Liver (tissue), 9 donors: ENCODE results near the gene IQGAP2. TPM values are rescaled to one million over a fixed set of nuclear protein-coding genes. Genes with fewer than 3 reads are reported as not detected.

Source experiments
- DNase-seq: peaks from one replicate; pipeline ENCODE4 v3.0.0-alpha.2; 2017; ENCODE audit warnings: low spot score
- H3K27ac ChIP-seq, 2 donors: one replicate each; pipeline ENCODE4 v1.7.0; 2013; ENCODE audit warnings: inconsistent platforms in 2 of 2, low read length in 2 of 2, control low read depth in 1 of 2, low read depth in 1 of 2, mild to moderate bottlenecking in 1 of 2
- H3K27me3 ChIP-seq, 4 donors: one replicate each; pipeline versions ENCODE4 v1.6.1 to v1.7.0; 2013; ENCODE audit warnings: low read length in 3 of 4, inconsistent platforms in 1 of 4, mild to moderate bottlenecking in 1 of 4, moderate library complexity in 1 of 4; ENCODE audit not compliant: control insufficient read depth in 4 of 4, insufficient read depth in 4 of 4
- H3K36me3 ChIP-seq, 4 donors: one replicate each; pipeline versions ENCODE4 v1.6.1 to v1.7.0; 2013; ENCODE audit warnings: low read length in 3 of 4, mild to moderate bottlenecking in 3 of 4, low read depth in 1 of 4, moderate library complexity in 1 of 4; ENCODE audit not compliant: control insufficient read depth in 4 of 4, insufficient read depth in 3 of 4
- H3K4me1 ChIP-seq, 4 donors: one replicate each; pipeline versions ENCODE4 v1.6.1 to v1.7.0; 2013; ENCODE audit warnings: low read length in 3 of 4, mild to moderate bottlenecking in 3 of 4, moderate library complexity in 1 of 4; ENCODE audit not compliant: control insufficient read depth in 4 of 4, insufficient read depth in 4 of 4
- H3K4me3 ChIP-seq, 3 donors: one replicate each; pipeline versions ENCODE4 v1.6.1 to v1.7.0; 2013; ENCODE audit warnings: low read length in 3 of 3, control low read depth in 1 of 3, low read depth in 1 of 3, mild to moderate bottlenecking in 1 of 3
- H3K9ac ChIP-seq, 2 donors: one replicate each; pipeline ENCODE4 v1.7.0; 2013; ENCODE audit warnings: low read length in 2 of 2, mild to moderate bottlenecking in 2 of 2, moderate library complexity in 2 of 2, control low read depth in 1 of 2, low read depth in 1 of 2
- H3K9me3 ChIP-seq, 4 donors: one replicate each; pipeline versions ENCODE4 v1.6.1 to v1.7.0; 2013; ENCODE audit warnings: low read length in 3 of 4; ENCODE audit not compliant: control insufficient read depth in 4 of 4
- ATF3 ChIP-seq: IDR thresholded peaks from 2 replicates; pipeline ENCODE4 v1.6.1; 2016; ENCODE audit warnings: antibody characterized with exemption
- CTCF ChIP-seq: fragments of 150-350 bp; IDR thresholded peaks from 2 replicates; pipeline ENCODE4 v1.5.1; 2017; ENCODE audit warnings: improper control_type of control experiment, low read depth, low read length; ENCODE audit not compliant: missing input control
- FOXA2 ChIP-seq: IDR thresholded peaks from 2 replicates; pipeline ENCODE4 v1.6.1; 2016; ENCODE audit warnings: antibody characterized with exemption
- GABPA ChIP-seq, 2 donors: IDR thresholded peaks in 1 of 2; conservative IDR thresholded peaks in 1 of 2; 2 replicates each; pipeline ENCODE4 v1.6.1; 2016; ENCODE audit warnings: antibody characterized with exemption in 2 of 2, mild to moderate bottlenecking in 1 of 2, moderate library complexity in 1 of 2
- HNF4A ChIP-seq, 2 donors: conservative IDR thresholded peaks; 2 replicates each; pipeline ENCODE4 v1.6.1; 2016; ENCODE audit warnings: antibody characterized with exemption in 2 of 2, mild to moderate bottlenecking in 2 of 2
- HNF4G ChIP-seq: IDR thresholded peaks from 2 replicates; pipeline ENCODE4 v1.6.1; 2016; ENCODE audit warnings: antibody characterized with exemption
- JUND ChIP-seq, 2 donors: IDR thresholded peaks; 2 replicates each; pipeline ENCODE4 v1.6.1; 2016; ENCODE audit warnings: antibody characterized with exemption in 2 of 2
- MAX ChIP-seq: IDR thresholded peaks from 2 replicates; pipeline ENCODE4 v1.6.1; 2016; ENCODE audit warnings: antibody characterized with exemption
- REST ChIP-seq: IDR thresholded peaks from 2 replicates; pipeline ENCODE4 v1.6.1; 2016; ENCODE audit warnings: antibody characterized with exemption, mild to moderate bottlenecking
- RXRA ChIP-seq, 2 donors: IDR thresholded peaks; 2 replicates each; pipeline ENCODE4 v1.6.1; 2017 to 2018; ENCODE audit warnings: antibody characterized with exemption in 2 of 2, mild to moderate bottlenecking in 1 of 2
- SP1 ChIP-seq: IDR thresholded peaks from 2 replicates; pipeline ENCODE4 v1.6.1; 2018; ENCODE audit warnings: antibody characterized with exemption, mild to moderate bottlenecking
- TAF1 ChIP-seq: conservative IDR thresholded peaks from 2 replicates; pipeline ENCODE4 v1.6.1; 2016; ENCODE audit warnings: antibody characterized with exemption, mild to moderate bottlenecking
- ZBTB33 ChIP-seq: IDR thresholded peaks from 2 replicates; pipeline ENCODE4 v1.6.1; 2016; ENCODE audit warnings: antibody characterized with exemption
- WGBS: extraction: QIAGEN DNeasy Blood & Tissue Kit; methylation state at CpG from one replicate; pipeline ENCODE4 v1.1.7; 2013; 5-methylcytosine and 5-hydroxymethylcytosine counted together
- polyA plus RNA-seq, 2 donors: library from polyadenylated mRNA; stranded (reverse) in 1 of 2; unstranded in 1 of 2; fragments of 200-250 nt in 1 of 2; fragments of >200 nt in 1 of 2; fragmentation: Nextera tagmentation in 1 of 2; extraction: Ambion mirVana in 1 of 2; gene quantifications; one replicate each; pipeline versions ENCODE4 v1.2.1 to v1.2.3, GENCODE V29; 2013 to 2015
- total RNA-seq, 2 donors: library from RNA; depleted of rRNA; stranded (reverse); fragments of >200 nt; gene quantifications; one replicate each; pipeline ENCODE4 v1.2.3, GENCODE V29; 2014
- donor health status: healthy.
- donor health status: healthy.
- donor health status: healthy.
- donor health status: healthy.
- donor health status: healthy.

Gene IQGAP2
- total and polyA plus RNA-seq, 4 donors: 41.5 to 205 (median 102) TPM

- no peaks in the 10 kb centered on the region for H3K9me3 ChIP-seq
- H3K27me3 ChIP-seq: no peaks in the 10 kb centered on the region
- no peak for TF ChIP-seq RXRA (IDR thresholded peaks at IDR 0.05)
- no peak for TF ChIP-seq TAF1
- no peak for TF ChIP-seq HNF4A (conservative IDR thresholded peaks at IDR 0.05)
- no peak for TF ChIP-seq CTCF
- TF ChIP-seq GABPA (IDR thresholded peaks at IDR 0.05 in 1 of 2, conservative IDR thresholded peaks at IDR 0.05 in 1 of 2): no peak
- no peak for TF ChIP-seq SP1
- no peak for TF ChIP-seq ZBTB33
- TF ChIP-seq MAX: no peak
- no peak for TF ChIP-seq ATF3
- no peak for TF ChIP-seq REST
- TF ChIP-seq JUND (IDR thresholded peaks at IDR 0.05): no peak
- no peak for TF ChIP-seq HNF4G
- H3K27ac ChIP-seq: no peak overlapping the region
- no peaks in the 10 kb centered on the region for H3K4me1 ChIP-seq
- WGBS: 80% methylated on average over 3 of the region's 3 CpGs
- DNase-seq: no peak
- no peak overlapping the region for H3K9ac ChIP-seq
- H3K36me3 ChIP-seq: peaks cover 6 to 47% (median 30%) of the 10 kb centered on the region in 4 donors
- no peak overlapping the region for H3K4me3 ChIP-seq
These were observed 290.1 kb downstream of the IQGAP2 start for GRCh38 chr5:76693141-76693540.

GRCh38 chr5:76694317-76694716, 291.2 kb downstream of the IQGAP2 start:
- Histone ChIP-seq H3K9ac (no peak overlapping the region), H3K4me3 (no peak overlapping the region), H3K4me1 (no peaks in the 10 kb centered on the region), H3K9me3 (no peaks in the 10 kb centered on the region), H3K36me3 (peaks cover 6 to 46% (median 31%) of the 10 kb centered on the region in 4 donors), H3K27me3 (no peaks in the 10 kb centered on the region), H3K27ac (no peak overlapping the region)
- TF ChIP-seq CTCF: no peak
- TF ChIP-seq FOXA2: no peak
- 51% methylated on average over 2 of the region's 2 CpGs for WGBS
- DNase-seq: no peak
